Measurements from ENCODE around the gene NOBOX. TPM values are rescaled to one million over a fixed set of nuclear protein-coding genes. Genes with fewer than 3 reads are reported as not detected.

Gene NOBOX
- total RNA-seq, 2 experiments from 2014 or later: not detected

DNA sequence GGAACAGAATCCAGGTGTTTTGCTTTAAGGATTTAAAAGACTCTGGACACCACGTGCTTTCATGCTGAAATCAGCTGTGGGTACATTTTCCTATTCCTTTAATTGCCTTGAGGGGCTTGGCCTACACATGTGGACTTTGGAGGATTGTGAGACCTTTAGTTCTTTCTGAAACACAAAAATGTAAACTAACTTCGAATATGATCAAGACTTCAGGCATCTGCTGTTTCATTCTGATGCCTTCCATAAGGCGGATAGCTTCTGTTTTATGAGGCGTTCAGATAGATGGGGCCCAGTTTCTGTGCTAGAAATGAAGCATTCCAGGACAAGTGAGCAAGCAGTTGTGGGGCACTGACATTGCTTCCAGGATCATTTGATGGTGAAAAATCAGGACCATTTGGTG lies 1.5 kb upstream of the NOBOX start:
- Mint-ChIP-seq H3K36me3 (ENCODE audit: low read depth) (no peaks in the 10 kb centered on the region), H3K9me3 (no peaks in the 10 kb centered on the region), H3K4me1 (ENCODE audit: low read depth) (no peaks in the 10 kb centered on the region), H3K27ac (no peak overlapping the region), H3K4me3 (no peak overlapping the region), H3K27me3 (peaks cover 2% of the 10 kb centered on the region)
- intact Hi-C loops (cut with micrococcal nuclease): no loop called here
- no peak for ATAC-seq
- TF ChIP-seq, protein P1, sequence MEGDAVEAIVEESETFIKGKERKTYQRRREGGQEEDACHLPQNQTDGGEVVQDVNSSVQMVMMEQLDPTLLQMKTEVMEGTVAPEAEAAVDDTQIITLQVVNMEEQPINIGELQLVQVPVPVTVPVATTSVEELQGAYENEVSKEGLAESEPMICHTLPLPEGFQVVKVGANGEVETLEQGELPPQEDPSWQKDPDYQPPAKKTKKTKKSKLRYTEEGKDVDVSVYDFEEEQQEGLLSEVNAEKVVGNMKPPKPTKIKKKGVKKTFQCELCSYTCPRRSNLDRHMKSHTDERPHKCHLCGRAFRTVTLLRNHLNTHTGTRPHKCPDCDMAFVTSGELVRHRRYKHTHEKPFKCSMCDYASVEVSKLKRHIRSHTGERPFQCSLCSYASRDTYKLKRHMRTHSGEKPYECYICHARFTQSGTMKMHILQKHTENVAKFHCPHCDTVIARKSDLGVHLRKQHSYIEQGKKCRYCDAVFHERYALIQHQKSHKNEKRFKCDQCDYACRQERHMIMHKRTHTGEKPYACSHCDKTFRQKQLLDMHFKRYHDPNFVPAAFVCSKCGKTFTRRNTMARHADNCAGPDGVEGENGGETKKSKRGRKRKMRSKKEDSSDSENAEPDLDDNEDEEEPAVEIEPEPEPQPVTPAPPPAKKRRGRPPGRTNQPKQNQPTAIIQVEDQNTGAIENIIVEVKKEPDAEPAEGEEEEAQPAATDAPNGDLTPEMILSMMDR (IDR thresholded peaks at IDR 0.05): no peak
- DNase-seq: no peak
- POLR2A ChIA-PET: no interaction called here
- CTCF ChIA-PET: interaction anchor here (1.8 kb wide), 1 partner anchor 13 kb away, joined by 8 read pairs; no protein-coding TSS in a partner anchor

DNA sequence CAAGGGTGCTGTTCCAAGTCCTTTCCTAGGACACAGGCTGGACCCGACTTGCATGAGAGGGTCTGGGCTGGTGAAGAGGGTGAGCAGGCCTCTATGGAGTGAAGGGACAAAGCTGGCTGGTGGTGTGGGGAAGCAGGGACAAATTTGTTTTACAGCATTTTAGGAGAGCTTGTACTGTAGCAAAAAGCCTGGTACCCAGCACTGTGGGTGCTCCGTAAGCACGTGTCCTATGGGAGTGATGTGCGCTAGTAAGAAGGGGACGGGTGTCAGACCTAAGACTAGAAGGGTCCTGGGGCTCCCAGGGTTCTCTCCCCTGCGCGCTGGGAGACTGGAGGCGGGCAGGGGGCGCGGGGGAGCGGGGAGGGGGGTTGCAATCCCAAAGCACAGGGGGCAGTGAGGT lies 391 bp downstream of the NOBOX start:
- ATAC-seq (no peak), DNase-seq (no peak)
- POLR2A ChIA-PET: interaction anchor here (0.9 kb wide), 1 partner anchor 15 kb away, joined by 3 read pairs; no protein-coding TSS in a partner anchor
- intact Hi-C loops (cut with micrococcal nuclease): no loop called here
- H3K9me3 Mint-ChIP-seq: no peaks in the 10 kb centered on the region
- TF ChIP-seq, protein P1 (IDR thresholded peaks at IDR 0.05): no peak
- H3K4me3 Mint-ChIP-seq: no peak overlapping the region
- no peaks in the 10 kb centered on the region for H3K4me1 Mint-ChIP-seq (ENCODE audit: low read depth)
- no peak overlapping the region for H3K27ac Mint-ChIP-seq
- no peaks in the 10 kb centered on the region for H3K36me3 Mint-ChIP-seq (ENCODE audit: low read depth)
- peaks cover 2% of the 10 kb centered on the region for H3K27me3 Mint-ChIP-seq
- CTCF ChIA-PET: no interaction called here

DNA sequence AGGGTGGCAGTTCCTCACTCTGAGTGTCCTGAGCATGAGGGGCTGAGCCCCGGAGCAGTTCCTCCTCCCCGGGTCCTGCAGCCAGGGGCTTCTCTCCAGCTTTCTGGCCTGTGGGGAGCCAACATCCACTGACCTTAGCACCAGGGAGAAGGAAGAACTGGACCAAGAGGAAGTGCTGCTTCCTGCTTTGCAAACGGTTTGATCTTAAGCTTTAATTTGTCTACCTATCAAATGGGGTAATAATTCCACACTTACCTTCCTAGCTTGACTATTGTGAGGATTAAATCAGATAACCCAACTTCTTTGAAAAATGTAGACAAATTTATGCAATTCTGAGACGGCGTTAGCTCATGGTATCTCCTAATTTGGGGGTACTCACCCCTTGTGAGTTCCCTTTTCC lies 2.0 kb downstream of the NOBOX start:
- no peaks in the 10 kb centered on the region for H3K4me1 Mint-ChIP-seq (ENCODE audit: low read depth)
- intact Hi-C loops (cut with micrococcal nuclease): no loop called here
- ChIA-PET CTCF (no interaction called here), POLR2A (no interaction called here)
- ATAC-seq: no peak
- no peak overlapping the region for H3K4me3 Mint-ChIP-seq
- no peaks in the 10 kb centered on the region for H3K27me3 Mint-ChIP-seq
- no peak overlapping the region for H3K27ac Mint-ChIP-seq
- H3K9me3 Mint-ChIP-seq: no peaks in the 10 kb centered on the region
- TF ChIP-seq, protein P1 (IDR thresholded peaks at IDR 0.05): no peak
- no peaks in the 10 kb centered on the region for H3K36me3 Mint-ChIP-seq (ENCODE audit: low read depth)
- no peak for DNase-seq

GRCh38 chr7:144399946-144400345 lies 3.5 kb downstream of the NOBOX start:
- intact Hi-C loops (cut with micrococcal nuclease): no loop called here
- H3K27ac Mint-ChIP-seq: no peak overlapping the region
- ATAC-seq (no peak), DNase-seq (no peak)
- TF ChIP-seq, protein P1 (IDR thresholded peaks at IDR 0.05): no peak
- no peaks in the 10 kb centered on the region for H3K9me3 Mint-ChIP-seq
- ChIA-PET POLR2A (no interaction called here), CTCF (interaction anchor here (0.7 kb wide), 1 partner anchor 55 kb away, joined by 3 read pairs; no protein-coding TSS in a partner anchor)
- H3K27me3 Mint-ChIP-seq: no peaks in the 10 kb centered on the region
- no peaks in the 10 kb centered on the region for H3K4me1 Mint-ChIP-seq (ENCODE audit: low read depth)
- no peak overlapping the region for H3K4me3 Mint-ChIP-seq
- H3K36me3 Mint-ChIP-seq (ENCODE audit: low read depth): no peaks in the 10 kb centered on the region

GRCh38 chr7:144398911-144399310 lies 4.6 kb downstream of the NOBOX start:
- H3K36me3 Mint-ChIP-seq (ENCODE audit: low read depth): no peaks in the 10 kb centered on the region
- ChIA-PET CTCF (no interaction called here), POLR2A (no interaction called here)
- ATAC-seq (no peak), DNase-seq (no peak)
- no peak overlapping the region for H3K4me3 Mint-ChIP-seq
- intact Hi-C loops (cut with micrococcal nuclease): no loop called here
- no peaks in the 10 kb centered on the region for H3K4me1 Mint-ChIP-seq (ENCODE audit: low read depth)
- no peak overlapping the region for H3K27ac Mint-ChIP-seq
- H3K9me3 Mint-ChIP-seq: no peaks in the 10 kb centered on the region
- TF ChIP-seq, protein P1 (IDR thresholded peaks at IDR 0.05): no peak
- no peaks in the 10 kb centered on the region for H3K27me3 Mint-ChIP-seq

Measured in activated CD8-positive, alpha-beta T cell treated with anti-CD3 and anti-CD28 coated beads for 36 hours (primary cell).